H54 (cell line): ENCODE results near the gene NRCAM.

Experiments used
- DNase-seq: peaks from one replicate; pipeline ENCODE4 v3.0.0; 2011; ENCODE audit warnings: low spot score, mixed read lengths; ENCODE audit not compliant: insufficient read length
- FAIRE-seq: peaks from 3 replicates; lab custom pipeline; 2011; peaks lifted over from hg19 to GRCh38; lab: Jason Lieb, UNC
- POLR2A ChIP-seq: IDR thresholded peaks from 2 replicates; pipeline ENCODE4 v1.6.1; 2011; ENCODE audit warnings: low read depth, mild to moderate bottlenecking, low read length

NRCAM gene

GRCh38 chr7:108112683-108113082 is 343.6 kb downstream of the NRCAM start:
- no peak for TF ChIP-seq POLR2A
- DNase-seq (no peak), FAIRE-seq (no peak)

- FAIRE-seq = no peak
- no peak for TF ChIP-seq POLR2A
- DNase-seq = no peak
These were observed 346.9 kb downstream of the NRCAM start for GRCh38 chr7:108109221-108109908.

- no peak for FAIRE-seq
- no peak for TF ChIP-seq POLR2A
- DNase-seq = no peak
These were observed 348.1 kb downstream of the NRCAM start for GRCh38 chr7:108108131-108108530.

GRCh38 chr7:108104324-108104723 is 351.9 kb downstream of the NRCAM start:
- DNase-seq (no peak), FAIRE-seq (no peak)
- TF ChIP-seq POLR2A = no peak

- FAIRE-seq = no peak
- no peak for TF ChIP-seq POLR2A
- no peak for DNase-seq
These were observed 352.5 kb downstream of the NRCAM start for GRCh38 chr7:108103558-108104298.

- DNase-seq (no peak), FAIRE-seq (no peak)
- TF ChIP-seq POLR2A = no peak
These were observed 353.4 kb downstream of the NRCAM start for GRCh38 chr7:108102671-108103312.

- no peak for FAIRE-seq
- TF ChIP-seq POLR2A = no peak
- no peak for DNase-seq
These were observed 354.5 kb downstream of the NRCAM start for GRCh38 chr7:108101759-108102158.

- no peak for TF ChIP-seq POLR2A
- no peak for FAIRE-seq
- no peak for DNase-seq
These were observed 356.5 kb downstream of the NRCAM start for GRCh38 chr7:108099713-108100112.

- no peak for TF ChIP-seq POLR2A
- no peak for DNase-seq
- FAIRE-seq = no peak
These were observed 358.5 kb downstream of the NRCAM start for GRCh38 chr7:108097703-108098102.
